OCI-LY7 (cell line): ENCODE measurements around the gene SOX18. TPM values are rescaled to one million over a fixed set of nuclear protein-coding genes. Genes with fewer than 3 reads are reported as not detected.

Experiments
- microRNA-seq: library from miRNA; unstranded; fragments of <30 nt; microRNA quantifications from one replicate; pipeline ENCODE4 v1.2.0, GENCODE V29; 2022; ENCODE audit warnings: borderline replicate concordance
- small RNA-seq: library from RNA; depleted of rRNA; stranded (forward); fragments of <200 nt; gene quantifications from one replicate; pipeline ENCODE3, GENCODE V24; 2014
- total RNA-seq, 2 experiments: library from RNA; depleted of rRNA in 1 of 2; stranded (reverse); fragments of >200 nt in 1 of 2; shearing (Covaris generic) in 1 of 2; gene quantifications; 2 replicates each; pipeline ENCODE4 v1.2.3, GENCODE V29; 2014 to 2022

The SOX18 gene
- total RNA-seq, 2 experiments from 2014 or later: not detected

Small RNAs within 50 kb of the gene (microRNA-seq; reads per million reads assigned to microRNA genes)
- 8.3 reads per million, percentile 8 among the genes with 10 or more reads in this experiment for gene MIR6813

Small RNAs within 50 kb of the gene (small RNA-seq; reads per million reads assigned to genes)
- gene AL355803.1 (not detected), gene MIR6813 (not detected)

Other genes with a start within 250 kb of the SOX18 start
- 0.57 and 1.3 TPM in 2 replicates for gene ZBTB46, start 218.4 kb downstream of the SOX18 start, total RNA-seq (2014; rRNA removed; shearing (Covaris generic))
- 0.67 and 1.1 TPM in 2 replicates for gene ZBTB46, start 218.4 kb downstream of the SOX18 start, total RNA-seq (2022)
- not detected in 2 replicates for gene ABHD16B, start 188.1 kb downstream of the SOX18 start, total RNA-seq (2014; rRNA removed; shearing (Covaris generic))
- gene ABHD16B, start 188.1 kb downstream of the SOX18 start, total RNA-seq (2022): 0.29 TPM in 1 of 2 replicates, not detected in the other
- 27.2 and 28.6 TPM in 2 replicates for gene TPD52L2, start 184.4 kb downstream of the SOX18 start, total RNA-seq (2014; rRNA removed; shearing (Covaris generic))
- gene TPD52L2, start 184.4 kb downstream of the SOX18 start, total RNA-seq (2022): 47.0 and 51.0 TPM in 2 replicates
- gene DNAJC5, start 154.5 kb downstream of the SOX18 start, total RNA-seq (2014; rRNA removed; shearing (Covaris generic)): 23.5 and 27.7 TPM in 2 replicates
- gene DNAJC5, start 154.5 kb downstream of the SOX18 start, total RNA-seq (2022): 24.1 and 27.5 TPM in 2 replicates
- 19.8 and 25.6 TPM in 2 replicates for gene UCKL1, start 93.2 kb downstream of the SOX18 start, total RNA-seq (2014; rRNA removed; shearing (Covaris generic))
- gene UCKL1, start 93.2 kb downstream of the SOX18 start, total RNA-seq (2022): 42.6 and 43.0 TPM in 2 replicates
- gene ZNF512B, start 79.7 kb downstream of the SOX18 start, total RNA-seq (2014; rRNA removed; shearing (Covaris generic)): 5.6 and 7.2 TPM in 2 replicates
- gene ZNF512B, start 79.7 kb downstream of the SOX18 start, total RNA-seq (2022): 13.6 and 14.3 TPM in 2 replicates
- 3.1 and 12.0 TPM in 2 replicates for gene SAMD10, start 70.0 kb downstream of the SOX18 start, total RNA-seq (2014; rRNA removed; shearing (Covaris generic))
- 11.9 and 13.3 TPM in 2 replicates for gene SAMD10, start 70.0 kb downstream of the SOX18 start, total RNA-seq (2022)
- gene PRPF6, start 68.5 kb downstream of the SOX18 start, total RNA-seq (2014; rRNA removed; shearing (Covaris generic)): 45.1 and 61.5 TPM in 2 replicates
- 70.4 and 73.7 TPM in 2 replicates for gene PRPF6, start 68.5 kb downstream of the SOX18 start, total RNA-seq (2022)
- 2.0 and 3.5 TPM in 2 replicates for gene C20orf204, start 13.5 kb downstream of the SOX18 start, total RNA-seq (2014; rRNA removed; shearing (Covaris generic))
- 5.9 and 6.7 TPM in 2 replicates for gene C20orf204, start 13.5 kb downstream of the SOX18 start, total RNA-seq (2022)
- gene TCEA2, start 13.6 kb upstream of the SOX18 start, total RNA-seq (2014; rRNA removed; shearing (Covaris generic)): 36.4 and 37.5 TPM in 2 replicates
- gene TCEA2, start 13.6 kb upstream of the SOX18 start, total RNA-seq (2022): 71.2 and 72.3 TPM in 2 replicates
- gene RGS19, start 29.9 kb upstream of the SOX18 start, total RNA-seq (2014; rRNA removed; shearing (Covaris generic)): 85.5 and 106 TPM in 2 replicates
- 63.5 and 69.4 TPM in 2 replicates for gene RGS19, start 29.9 kb upstream of the SOX18 start, total RNA-seq (2022)
- 4.8 and 6.4 TPM in 2 replicates for gene OPRL1, start 30.4 kb upstream of the SOX18 start, total RNA-seq (2014; rRNA removed; shearing (Covaris generic))
- gene OPRL1, start 30.4 kb upstream of the SOX18 start, total RNA-seq (2022): 6.1 and 7.6 TPM in 2 replicates
- not detected in 2 replicates for gene LKAAEAR1, start 34.8 kb upstream of the SOX18 start, total RNA-seq (2014; rRNA removed; shearing (Covaris generic))
- not detected in 2 replicates for gene LKAAEAR1, start 34.8 kb upstream of the SOX18 start, total RNA-seq (2022)
- not detected in 2 replicates for gene NPBWR2, start 57.9 kb upstream of the SOX18 start, total RNA-seq (2014; rRNA removed; shearing (Covaris generic))
- not detected in 2 replicates for gene NPBWR2, start 57.9 kb upstream of the SOX18 start, total RNA-seq (2022)
- gene MYT1, start 114.8 kb upstream of the SOX18 start, total RNA-seq (2014; rRNA removed; shearing (Covaris generic)): 0.31 and 0.32 TPM in 2 replicates
- gene MYT1, start 114.8 kb upstream of the SOX18 start, total RNA-seq (2022): 0.30 and 0.95 TPM in 2 replicates
- 47.0 and 62.1 TPM in 2 replicates for gene PCMTD2, start 206.1 kb upstream of the SOX18 start, total RNA-seq (2014; rRNA removed; shearing (Covaris generic))
- 51.7 and 64.2 TPM in 2 replicates for gene PCMTD2, start 206.1 kb upstream of the SOX18 start, total RNA-seq (2022)